DMS79 treated with DMSO at 0.1 percent for 48 hours (cell line): Measurements from ENCODE around the gene PRSS37.
"Not testable (repeated sequence)": the region's sequence is repeated elsewhere in the genome, so short reads cannot be mapped to it uniquely, and the experiment has no call there.

Experiments used
- DNase-seq: peaks from one replicate; lab custom pipeline; 2025; lab: John Stamatoyannopoulos, UW

The PRSS37 gene, protein sequence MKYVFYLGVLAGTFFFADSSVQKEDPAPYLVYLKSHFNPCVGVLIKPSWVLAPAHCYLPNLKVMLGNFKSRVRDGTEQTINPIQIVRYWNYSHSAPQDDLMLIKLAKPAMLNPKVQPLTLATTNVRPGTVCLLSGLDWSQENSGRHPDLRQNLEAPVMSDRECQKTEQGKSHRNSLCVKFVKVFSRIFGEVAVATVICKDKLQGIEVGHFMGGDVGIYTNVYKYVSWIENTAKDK

DNA sequence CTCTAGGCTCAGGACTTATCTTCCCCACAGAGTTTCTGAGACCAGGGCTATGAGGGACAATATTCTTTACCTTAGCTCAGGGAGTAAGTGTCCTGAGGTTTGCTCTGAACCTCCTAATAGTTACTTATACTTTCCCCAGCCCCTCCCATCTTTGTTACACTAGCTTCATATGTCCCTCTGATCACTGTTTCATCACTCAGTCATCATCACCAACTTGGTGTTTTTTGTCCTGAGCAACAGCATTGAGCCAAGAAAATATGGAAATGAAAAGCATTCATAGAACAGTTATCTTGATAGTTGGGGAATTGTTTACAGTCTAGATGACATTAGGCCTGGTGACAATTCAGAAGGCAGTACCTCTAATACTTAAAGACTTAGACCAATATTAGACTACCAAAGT is at the start of gene PRSS37:
TSS of gene PRSS37 (minus strand) at position 101 of the 400 bp plus-strand sequence. CDS start 436 bp downstream, outside the sequence.
- DNase-seq: no peak

DNA sequence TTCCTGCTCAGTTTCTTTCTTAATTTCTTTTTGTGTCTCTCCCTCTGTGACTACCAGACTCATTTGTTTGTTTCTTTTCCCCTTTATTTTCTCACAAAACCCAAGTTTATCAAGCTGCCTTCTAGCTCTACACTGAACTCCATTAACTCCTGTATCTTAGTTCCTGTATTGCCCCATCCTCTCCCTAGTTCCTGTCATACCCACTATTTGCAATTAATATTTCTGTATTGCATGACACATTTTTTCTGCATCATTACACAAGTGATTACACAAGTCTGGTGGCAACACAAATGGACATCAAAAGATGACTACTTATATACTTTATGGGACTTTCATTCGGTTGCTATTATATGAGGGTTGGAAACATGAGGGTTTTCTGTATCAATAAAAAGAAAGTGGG is 48.0 kb upstream of the PRSS37 start:
- DNase-seq: no peak

GRCh38 chr7:141884539-141885225 is 43.4 kb upstream of the PRSS37 start:
- no peak for DNase-seq

DNA sequence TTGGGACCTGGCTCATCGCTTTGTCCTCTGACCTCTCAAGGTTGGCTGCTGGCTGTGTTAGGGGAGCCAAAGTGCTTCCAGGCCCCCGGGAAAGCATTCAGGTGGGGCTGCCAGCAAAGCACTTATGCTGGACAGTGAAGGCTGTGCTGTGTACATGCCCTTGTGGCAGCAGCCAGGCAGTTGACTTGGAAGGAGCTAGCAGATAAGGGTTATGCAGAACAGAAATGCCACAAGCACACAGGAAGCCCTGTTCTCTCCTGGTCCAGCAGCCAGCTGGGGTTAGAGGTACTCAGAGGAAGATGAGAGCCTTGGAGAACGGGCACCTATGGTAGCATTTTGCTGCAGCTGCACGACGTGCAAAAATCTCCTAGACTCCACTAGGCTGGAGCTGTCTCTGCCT is 39.7 kb upstream of the PRSS37 start:
- no peak for DNase-seq

DNA sequence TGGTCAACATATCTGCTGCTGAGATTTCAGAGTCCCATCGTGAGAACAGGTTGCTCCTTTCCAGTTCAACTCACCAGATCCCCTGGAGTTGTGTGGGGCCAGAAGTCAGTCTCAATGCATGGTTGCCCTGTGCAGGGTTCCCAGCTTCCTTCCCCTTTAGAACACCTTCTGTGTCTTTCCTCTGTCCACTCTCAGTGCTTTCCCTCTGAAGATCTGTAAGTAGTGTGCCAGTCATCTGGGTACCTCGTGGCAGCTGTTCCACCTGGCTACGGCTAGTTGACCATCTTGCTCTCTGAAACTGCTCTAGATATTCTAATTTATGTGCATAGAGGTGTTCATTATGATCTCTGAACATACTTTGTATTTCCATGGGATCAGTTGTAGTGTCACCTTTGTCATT is 36.1 kb upstream of the PRSS37 start:
- no peak for DNase-seq

DNA sequence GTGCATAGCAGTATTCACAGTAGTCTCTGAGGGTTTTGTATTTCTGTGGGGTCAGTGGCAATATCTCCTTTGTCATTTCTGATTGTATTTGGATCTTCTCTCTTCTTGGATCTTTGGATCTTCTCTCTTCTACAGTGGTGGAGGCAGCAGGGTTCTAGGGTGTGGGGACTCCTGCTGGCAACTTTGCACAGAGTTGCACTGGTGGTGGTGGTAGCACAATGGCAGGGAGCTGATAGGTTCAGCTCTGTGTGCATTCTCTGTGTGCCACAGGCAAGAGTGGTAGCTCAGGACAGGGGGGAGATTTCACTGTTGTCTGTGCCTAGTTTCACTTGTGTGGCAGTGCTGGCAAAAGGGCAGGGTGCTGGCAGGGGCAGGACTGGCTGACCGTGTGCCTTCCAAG is 35.1 kb upstream of the PRSS37 start:
- no peak for DNase-seq

- no peak for DNase-seq
Measured at GRCh38 chr7:141875453-141875852, 34.2 kb upstream of the PRSS37 start.

DNA sequence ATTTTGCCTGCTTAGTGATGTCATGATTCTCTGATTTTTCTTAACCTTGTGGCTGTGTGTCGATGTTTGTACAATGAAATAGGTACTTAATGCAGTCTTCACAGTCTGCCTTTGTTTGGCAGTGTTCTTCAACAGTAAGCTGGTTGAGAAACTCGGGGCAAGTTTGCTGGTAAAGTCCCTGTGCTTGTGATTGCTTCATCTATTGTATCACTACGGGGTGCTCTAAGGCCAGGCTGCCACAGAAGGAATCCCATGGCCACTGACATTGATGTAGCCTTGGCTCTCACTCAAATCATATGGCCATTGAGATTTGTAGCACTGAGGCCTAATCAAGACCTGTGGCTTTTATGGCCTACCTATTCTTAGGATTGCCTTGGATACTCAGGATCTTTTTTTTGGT is 33.5 kb upstream of the PRSS37 start:
- DNase-seq: no peak

DNA sequence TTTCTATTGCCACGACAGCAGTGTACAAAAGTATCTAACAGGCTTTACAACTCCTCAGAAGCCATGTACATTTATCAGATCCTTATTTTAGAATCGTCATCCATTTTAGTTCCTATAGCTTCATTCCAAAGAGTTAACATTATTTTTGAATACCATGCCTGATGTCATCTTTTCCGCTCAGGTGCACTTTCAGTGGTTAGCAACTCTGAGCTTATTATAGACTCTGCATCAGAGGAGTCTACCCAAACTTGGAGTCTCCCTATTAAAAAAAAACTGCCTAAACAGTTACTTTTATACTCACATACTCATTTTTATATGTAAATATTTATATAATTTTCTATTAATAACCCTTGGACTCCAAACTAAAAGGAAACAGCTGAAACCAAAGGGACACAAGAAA is 31.6 kb upstream of the PRSS37 start:
- DNase-seq: no peak

- DNase-seq: no peak
Measured at GRCh38 chr7:141866974-141867373, 25.7 kb upstream of the PRSS37 start.

- DNase-seq: no peak
Measured at GRCh38 chr7:141864765-141865447, 23.6 kb upstream of the PRSS37 start.

- DNase-seq: no peak
Measured at GRCh38 chr7:141860207-141860606, 18.9 kb upstream of the PRSS37 start.

GRCh38 chr7:141847996-141848395 is 6.7 kb upstream of the PRSS37 start:
- DNase-seq: peak; percentile 13

GRCh38 chr7:141844256-141844655 is 3.0 kb upstream of the PRSS37 start:
- DNase-seq: no peak

DNA sequence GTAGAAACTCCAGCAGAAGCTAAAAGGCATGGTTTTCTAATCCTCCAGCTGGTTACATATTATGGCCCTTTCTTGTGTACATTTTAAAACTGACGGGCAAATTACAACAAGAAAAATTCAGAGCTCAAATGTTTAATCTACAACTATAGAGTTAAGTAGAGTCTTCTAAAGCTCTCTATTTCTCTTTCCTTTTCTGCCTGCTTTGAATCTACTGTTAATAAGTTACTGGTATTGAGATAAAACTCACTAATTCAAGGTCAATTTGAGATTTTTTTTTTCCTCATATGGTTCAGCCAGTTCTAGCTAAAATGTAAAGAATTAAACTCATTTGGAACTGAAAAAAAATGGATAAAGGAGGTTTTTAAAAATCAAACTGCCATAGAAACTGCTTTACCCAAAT is 1.6 kb upstream of the PRSS37 start:
- no peak for DNase-seq

GRCh38 chr7:141840708-141841107 is 577 bp downstream of the PRSS37 start:
- no peak for DNase-seq

GRCh38 chr7:141839256-141839655 is 2.0 kb downstream of the PRSS37 start:
- DNase-seq: no peak

GRCh38 chr7:141838581-141838980 is 2.7 kb downstream of the PRSS37 start:
- DNase-seq: no peak

DNA sequence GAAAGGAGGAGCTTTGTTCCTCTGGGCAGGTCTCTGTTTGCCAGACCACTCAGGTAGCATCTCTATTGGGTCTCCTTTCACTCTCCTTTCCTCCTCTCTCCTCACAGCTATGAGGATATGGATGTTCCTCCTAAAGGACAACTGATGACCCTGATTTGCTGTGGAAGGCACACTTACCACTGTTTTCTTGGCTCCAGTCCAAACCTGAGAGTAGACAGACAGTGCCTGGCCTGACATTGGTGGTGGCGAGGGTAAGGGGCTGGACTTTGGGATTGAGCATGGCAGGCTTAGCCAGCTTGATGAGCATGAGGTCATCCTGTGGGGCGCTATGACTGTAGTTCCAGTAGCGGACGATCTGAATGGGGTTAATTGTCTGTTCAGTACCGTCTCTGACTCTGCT is 3.6 kb downstream of the PRSS37 start:
- DNase-seq: no peak

- not testable (repeated sequence) for DNase-seq
Measured at GRCh38 chr7:141822432-141822831, 18.9 kb downstream of the PRSS37 start.

GRCh38 chr7:141820067-141820466 is 21.2 kb downstream of the PRSS37 start:
- no peak for DNase-seq

DNA sequence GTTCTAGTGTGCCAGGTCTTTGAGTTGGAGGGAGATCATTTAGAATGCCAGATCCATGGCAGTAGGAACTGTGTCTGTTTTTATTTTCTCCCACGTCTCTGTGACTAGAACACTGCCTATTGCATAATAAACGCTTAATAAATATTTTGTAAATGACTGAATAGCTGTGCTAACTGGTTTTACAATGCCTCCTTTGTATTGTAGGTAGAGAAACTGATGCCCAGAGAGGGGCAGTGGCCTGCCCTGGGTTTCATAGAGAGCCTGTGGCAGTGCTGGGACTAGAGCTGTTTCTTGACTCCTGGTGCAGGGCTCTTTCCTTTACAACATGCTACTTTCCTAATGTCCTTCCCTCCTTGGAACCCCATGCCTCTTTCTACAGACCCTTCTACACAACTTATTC is 48.8 kb downstream of the PRSS37 start:
- no peak for DNase-seq

DNA sequence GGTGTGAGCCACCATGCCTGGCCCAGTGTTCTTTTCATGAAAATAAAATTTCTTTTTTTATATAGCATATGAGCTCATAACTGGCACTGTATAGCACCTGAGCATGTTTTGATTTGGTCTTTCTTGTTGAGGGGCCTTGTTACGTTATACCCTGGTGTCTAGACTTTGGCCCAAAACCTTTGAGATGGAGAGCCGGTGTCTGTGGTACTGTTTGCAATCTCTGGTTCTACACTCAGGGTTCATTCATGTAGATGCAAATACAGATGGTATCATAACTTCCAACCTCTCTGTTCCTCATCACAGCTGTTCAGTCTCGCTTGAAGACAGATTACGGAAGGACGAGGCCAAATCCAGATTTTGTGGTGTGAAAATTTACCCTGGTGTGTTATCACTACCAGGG is 51.4 kb downstream of the PRSS37 start, which contains the start of gene TAS2R5:
TSS of gene TAS2R5 (plus strand) at position 301 of the 400 bp plus-strand sequence. CDS start 145 bp downstream, outside the sequence.
- DNase-seq: no peak
